C4-2B (cell line): ENCODE results near the gene GNA15.

Experiments
- H3K27ac ChIP-seq: fragments of 450-650 bp; 2 replicates; pipeline ENCODE4 v1.5.1; 2017
- CTCF ChIP-seq: fragments of 450-650 bp; conservative IDR thresholded peaks from 2 replicates; pipeline ENCODE4 v1.5.1; 2017; ENCODE audit warnings: mild to moderate bottlenecking
- ZFX ChIP-seq: fragments of 450-650 bp; IDR thresholded peaks from 2 replicates; pipeline ENCODE4 v1.6.1; 2017

The GNA15 gene

DNA sequence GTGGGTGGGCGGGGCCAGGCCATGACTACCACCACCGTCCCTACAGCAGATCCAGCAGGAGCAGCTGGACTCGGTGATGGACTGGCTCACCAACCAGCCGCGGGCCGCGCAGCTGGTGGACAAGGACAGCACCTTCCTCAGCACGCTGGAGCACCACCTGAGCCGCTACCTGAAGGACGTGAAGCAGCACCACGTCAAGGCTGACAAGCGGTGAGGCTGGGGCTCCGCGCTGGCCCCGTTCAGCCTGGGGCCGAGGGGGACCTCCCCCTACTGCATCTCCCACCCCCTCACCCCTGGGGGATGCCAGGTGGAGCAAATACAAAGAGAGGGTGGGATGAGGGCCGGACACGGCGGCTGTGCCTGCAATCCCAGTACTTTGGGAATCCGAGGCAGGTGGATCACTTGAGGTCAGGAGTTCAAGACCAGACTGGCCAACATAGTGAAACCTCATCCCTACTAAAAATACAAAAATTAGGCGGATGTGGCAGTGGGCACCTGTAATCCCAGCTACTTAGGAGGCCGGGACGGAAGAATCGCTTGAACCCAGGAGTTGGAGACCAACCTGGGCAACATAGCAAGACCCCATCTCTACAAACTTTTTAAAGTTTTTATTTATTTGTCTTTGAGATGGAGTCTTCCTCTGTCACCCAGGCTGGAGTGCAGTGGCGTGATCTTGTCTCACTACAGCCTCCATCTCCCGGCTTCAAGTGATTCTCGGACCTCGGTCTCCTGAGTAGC lies 70.6 kb downstream of the GNA15 start:
- H3K27ac ChIP-seq = no peak overlapping the region
- TF ChIP-seq CTCF = no peak

DNA sequence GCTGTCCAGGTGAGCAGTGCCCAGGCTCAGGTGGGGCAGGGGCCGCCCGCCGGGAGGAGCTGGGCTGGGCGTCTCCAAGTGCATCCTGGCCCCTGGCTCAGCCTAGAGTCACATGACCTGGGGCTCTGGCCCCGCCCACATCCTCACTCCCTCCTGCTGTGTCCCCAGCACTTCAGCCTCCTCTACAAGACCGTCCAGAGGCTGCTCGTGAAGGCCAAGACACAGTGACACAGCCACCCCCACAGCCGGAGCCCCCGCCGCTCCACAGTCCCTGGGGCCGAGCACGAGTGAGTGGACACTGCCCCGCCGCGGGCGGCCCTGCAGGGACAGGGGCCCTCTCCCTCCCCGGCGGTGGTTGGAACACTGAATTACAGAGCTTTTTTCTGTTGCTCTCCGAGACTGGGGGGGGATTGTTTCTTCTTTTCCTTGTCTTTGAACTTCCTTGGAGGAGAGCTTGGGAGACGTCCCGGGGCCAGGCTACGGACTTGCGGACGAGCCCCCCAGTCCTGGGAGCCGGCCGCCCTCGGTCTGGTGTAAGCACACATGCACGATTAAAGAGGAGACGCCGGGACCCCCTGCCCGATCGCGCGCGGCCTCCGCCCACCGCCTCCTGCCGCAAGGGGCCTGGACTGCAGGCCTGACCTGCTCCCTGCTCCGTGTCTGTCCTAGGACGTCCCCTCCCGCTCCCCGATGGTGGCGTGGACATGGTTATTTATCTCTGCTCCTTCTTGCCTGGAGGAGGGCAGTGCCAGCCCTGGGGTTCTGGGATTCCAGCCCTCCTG lies 71.8 kb downstream of the GNA15 start:
- no peak for TF ChIP-seq CTCF
- no peak overlapping the region for H3K27ac ChIP-seq

DNA sequence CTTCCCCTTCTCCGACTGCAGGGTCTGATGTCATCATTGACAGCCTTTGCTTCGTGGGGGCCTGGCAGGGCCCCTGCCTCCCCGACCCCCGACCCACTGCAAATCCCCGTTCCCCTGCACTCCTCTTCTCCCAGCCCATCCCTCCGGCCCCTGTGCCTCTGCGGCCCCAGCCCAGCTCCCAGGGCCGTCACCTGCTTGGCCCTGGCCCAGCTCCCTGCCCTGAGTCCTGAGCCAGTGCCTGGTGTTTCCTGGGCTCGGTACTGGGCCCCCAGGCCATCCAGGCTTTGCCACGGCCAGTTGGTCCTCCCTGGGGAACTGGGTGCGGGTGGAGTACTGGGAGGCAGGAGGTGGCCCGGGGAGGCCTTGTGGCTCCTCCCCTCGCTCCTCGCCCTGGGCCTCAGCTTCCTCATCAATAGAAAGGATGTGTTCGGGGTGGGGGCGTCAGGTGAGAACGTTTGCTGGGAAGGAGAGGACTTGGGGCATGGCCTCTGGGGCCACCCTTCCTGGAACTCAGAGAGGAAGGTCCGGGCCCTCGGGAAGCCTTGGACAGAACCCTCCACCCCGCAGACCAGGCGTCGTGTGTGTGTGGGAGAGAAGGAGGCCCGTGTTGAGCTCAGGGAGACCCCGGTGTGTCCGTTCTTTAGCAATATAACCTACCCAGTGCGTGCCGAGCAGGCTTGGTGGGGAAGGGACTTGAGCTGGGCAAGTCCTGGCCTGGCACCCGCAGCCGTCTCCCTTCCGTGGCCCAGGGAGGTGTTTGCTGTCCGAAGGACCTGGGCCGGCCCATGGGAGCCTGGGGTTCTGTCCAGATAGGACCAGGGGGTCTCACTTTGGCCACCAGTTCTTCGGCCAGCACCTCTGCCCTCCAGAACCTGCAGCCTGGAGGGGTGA lies 72.7 kb downstream of the GNA15 start:
- H3K27ac ChIP-seq = no peak overlapping the region
- TF ChIP-seq ZFX (no peak), CTCF (no peak)

GRCh38 chr19:3210347-3211017 lies 74.6 kb downstream of the GNA15 start:
- no peak overlapping the region for H3K27ac ChIP-seq
- TF ChIP-seq ZFX = no peak
- peak; percentile 87 for TF ChIP-seq CTCF

DNA sequence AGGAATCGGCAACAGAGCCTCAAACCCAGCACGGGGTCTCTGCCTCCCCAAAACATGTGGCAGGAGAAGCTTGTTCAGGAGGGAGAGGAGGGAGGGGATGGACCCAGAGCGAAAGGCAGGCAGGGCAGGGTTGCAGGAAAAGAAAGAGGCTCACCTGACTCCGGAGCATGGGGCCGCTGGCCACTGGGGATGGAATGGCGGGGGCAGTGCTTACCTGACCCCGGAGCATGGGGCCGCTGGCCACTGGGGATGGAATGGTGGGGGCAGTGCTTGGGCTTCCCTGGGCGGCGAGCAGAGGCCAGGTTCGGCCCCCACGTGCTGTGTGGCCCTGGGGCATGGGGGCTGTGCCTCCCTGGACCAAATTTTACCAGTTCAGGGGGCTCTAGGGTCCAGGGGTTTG lies 75.4 kb downstream of the GNA15 start:
- TF ChIP-seq CTCF (no peak), ZFX (no peak)
- no peak overlapping the region for H3K27ac ChIP-seq

GRCh38 chr19:3213159-3213558 lies 77.3 kb downstream of the GNA15 start:
- no peak overlapping the region for H3K27ac ChIP-seq
- no peak for TF ChIP-seq ZFX
